Activated CD8-positive, alpha-beta T cell treated with anti-CD3 and anti-CD28 coated beads for 36 hours (primary cell): Measurements from ENCODE around the gene SLC37A3. TPM values are rescaled to one million over a fixed set of nuclear protein-coding genes. Genes with fewer than 3 reads are reported as not detected.

Experiments used
- ATAC-seq: fragments of 200-7000 bp; cut with Tn5 transposase; one replicate; pipeline ENCODE4 v1.10.0; 2021; ENCODE audit warnings: mild to moderate bottlenecking, moderate library complexity
- CTCF ChIA-PET: fragments of 350-600 bp; sonication (Branson Sonifier 250); formaldehyde crosslinking; loops from one replicate; lab custom pipeline; 2021; ENCODE audit warnings: antibody characterized with exemption; lab: Charles Lee
- POLR2A ChIA-PET: fragments of 350-600 bp; sonication (Branson Sonifier 250); formaldehyde crosslinking; loops from one replicate; lab custom pipeline; 2021; ENCODE audit warnings: antibody characterized with exemption; lab: Charles Lee
- DNase-seq: peaks from one replicate; pipeline ENCODE4 v3.0.0-alpha.2; 2020
- H3K27ac Mint-ChIP-seq: one replicate; pipeline ENCODE4 v1.8.0; 2021; ENCODE audit warnings: mild to moderate bottlenecking, mixed read lengths
- H3K27me3 Mint-ChIP-seq: one replicate; pipeline ENCODE4 v1.8.0; 2021; ENCODE audit warnings: mixed read lengths
- H3K36me3 Mint-ChIP-seq: one replicate; pipeline ENCODE4 v1.8.0; 2021; ENCODE audit warnings: low read depth, mixed read lengths
- H3K4me1 Mint-ChIP-seq: one replicate; pipeline ENCODE4 v1.8.0; 2021; ENCODE audit warnings: low read depth, mixed read lengths
- H3K4me3 Mint-ChIP-seq: one replicate; pipeline ENCODE4 v1.8.0; 2021; ENCODE audit warnings: mild to moderate bottlenecking, moderate library complexity, mixed read lengths
- H3K9me3 Mint-ChIP-seq: one replicate; pipeline ENCODE4 v1.8.0; 2021; ENCODE audit warnings: mixed read lengths
- CTCF ChIP-seq: fragments of 200-600 bp; IDR thresholded peaks from one replicate; pipeline ENCODE4 v1.8.0; 2022; ENCODE audit warnings: antibody characterized with exemption, mild to moderate bottlenecking
- intact Hi-C: fragments of 100-400 bp; cut with micrococcal nuclease; formaldehyde crosslinking; loops from one replicate; pipeline ENCODE4 v1.10.0; 2022
- total RNA-seq, 2 experiments: library from RNA; stranded (reverse); gene quantifications; one replicate each; pipeline ENCODE4 v1.2.3, GENCODE V29; 2021

SLC37A3 gene
- total RNA-seq, 2 experiments from 2014 or later, result 30.7 to 33.6 TPM

GRCh38 chr7:140375323-140375722, 23.0 kb downstream of the SLC37A3 start:
- Mint-ChIP-seq H3K4me1 (peaks cover 39% of the 10 kb centered on the region), H3K27ac (peak overlapping the region; percentile 92), H3K4me3 (peak overlapping the region; percentile 76), H3K27me3 (no peaks in the 10 kb centered on the region), H3K9me3 (no peaks in the 10 kb centered on the region), H3K36me3 (peaks cover 40% of the 10 kb centered on the region)
- no peak for ATAC-seq
- TF ChIP-seq CTCF, result no peak
- CTCF ChIA-PET, result interaction anchor here (1.0 to 1.9 kb wide), 8 partner anchors 8 to 236 kb away, joined by 3 to 7 read pairs (median 3); partner anchors contain the start of gene SLC37A3
- POLR2A ChIA-PET, result interaction anchor here (0.7 to 4.6 kb wide), 12 partner anchors 10 to 639 kb away, joined by 3 to 34 read pairs (median 6); partner anchors contain the start of genes KDM7A, MRPS33, RAB19 and SLC37A3
- intact Hi-C loops, result no loop called here
- no peak for DNase-seq

- H3K27ac Mint-ChIP-seq, result no peak overlapping the region
- ChIA-PET CTCF (no interaction called here), POLR2A (no interaction called here)
- DNase-seq (no peak), ATAC-seq (no peak)
- no peak overlapping the region for H3K4me3 Mint-ChIP-seq
- no peaks in the 10 kb centered on the region for H3K9me3 Mint-ChIP-seq
- no peaks in the 10 kb centered on the region for H3K27me3 Mint-ChIP-seq
- intact Hi-C loops, result no loop called here
- peaks cover 9% of the 10 kb centered on the region for H3K4me1 Mint-ChIP-seq
- H3K36me3 Mint-ChIP-seq, result peaks cover 25% of the 10 kb centered on the region
- no peak for TF ChIP-seq CTCF
These were observed 29.0 kb downstream of the SLC37A3 start for GRCh38 chr7:140369294-140369693.

- intact Hi-C loops, result no loop called here
- DNase-seq (no peak), ATAC-seq (no peak)
- Mint-ChIP-seq H3K27me3 (no peaks in the 10 kb centered on the region), H3K4me1 (peaks cover 2% of the 10 kb centered on the region), H3K36me3 (peaks cover 30% of the 10 kb centered on the region), H3K27ac (no peak overlapping the region), H3K9me3 (no peaks in the 10 kb centered on the region), H3K4me3 (no peak overlapping the region)
- ChIA-PET CTCF (no interaction called here), POLR2A (interaction anchor here (0.6 to 0.9 kb wide), 2 partner anchors 9 to 22 kb away, joined by 4 to 5 read pairs; no protein-coding TSS in a partner anchor)
- TF ChIP-seq CTCF, result no peak
These were observed 30.8 kb downstream of the SLC37A3 start for GRCh38 chr7:140367528-140367927.

GRCh38 chr7:140364819-140365218, 33.5 kb downstream of the SLC37A3 start:
- H3K27me3 Mint-ChIP-seq, result no peaks in the 10 kb centered on the region
- intact Hi-C loops, result no loop called here
- no peak for TF ChIP-seq CTCF
- H3K4me3 Mint-ChIP-seq, result no peak overlapping the region
- ATAC-seq (no peak), DNase-seq (no peak)
- CTCF ChIA-PET, result no interaction called here
- H3K9me3 Mint-ChIP-seq, result no peaks in the 10 kb centered on the region
- H3K36me3 Mint-ChIP-seq, result peaks cover 33% of the 10 kb centered on the region
- H3K4me1 Mint-ChIP-seq, result peaks cover 8% of the 10 kb centered on the region
- H3K27ac Mint-ChIP-seq, result no peak overlapping the region
- POLR2A ChIA-PET, result interaction anchor here (1.0 to 1.3 kb wide), 2 partner anchors 11 to 18 kb away, joined by 3 to 5 read pairs; no protein-coding TSS in a partner anchor

- DNase-seq, result peak; percentile 14
- H3K4me1 Mint-ChIP-seq, result peaks cover 25% of the 10 kb centered on the region
- no peaks in the 10 kb centered on the region for H3K27me3 Mint-ChIP-seq
- TF ChIP-seq CTCF, result no peak
- H3K36me3 Mint-ChIP-seq, result peaks cover 44% of the 10 kb centered on the region
- peak overlapping the region; percentile 68 for H3K27ac Mint-ChIP-seq
- H3K4me3 Mint-ChIP-seq, result no peak overlapping the region
- peak; percentile 26 for ATAC-seq
- CTCF ChIA-PET, result interaction anchor here (1.0 to 1.7 kb wide), 3 partner anchors 15 to 116 kb away, joined by 3 to 6 read pairs (median 5); no protein-coding TSS in a partner anchor
- POLR2A ChIA-PET, result interaction anchor here (0.7 to 2.9 kb wide), 6 partner anchors 10 to 30 kb away, joined by 3 to 13 read pairs (median 4); no protein-coding TSS in a partner anchor
- intact Hi-C loops, result no loop called here
- no peaks in the 10 kb centered on the region for H3K9me3 Mint-ChIP-seq
These were observed 37.6 kb downstream of the SLC37A3 start for GRCh38 chr7:140360697-140361229.
